GM18505 (cell line): Measurements from ENCODE around the gene SLCO2B1.

Experiments used
- ATAC-seq: cut with Tn5 transposase; IDR thresholded peaks from one replicate; pipeline ENCODE4 v1.9.1; 2021; ENCODE audit not compliant: unreplicated experiment
- POLR2A ChIP-seq: IDR thresholded peaks from 4 replicates; pipeline ENCODE4 v1.6.1; 2011; ENCODE audit warnings: borderline replicate concordance; ENCODE audit not compliant: insufficient read depth, insufficient read length; ENCODE audit errors: extremely low read depth

The SLCO2B1 gene

DNA sequence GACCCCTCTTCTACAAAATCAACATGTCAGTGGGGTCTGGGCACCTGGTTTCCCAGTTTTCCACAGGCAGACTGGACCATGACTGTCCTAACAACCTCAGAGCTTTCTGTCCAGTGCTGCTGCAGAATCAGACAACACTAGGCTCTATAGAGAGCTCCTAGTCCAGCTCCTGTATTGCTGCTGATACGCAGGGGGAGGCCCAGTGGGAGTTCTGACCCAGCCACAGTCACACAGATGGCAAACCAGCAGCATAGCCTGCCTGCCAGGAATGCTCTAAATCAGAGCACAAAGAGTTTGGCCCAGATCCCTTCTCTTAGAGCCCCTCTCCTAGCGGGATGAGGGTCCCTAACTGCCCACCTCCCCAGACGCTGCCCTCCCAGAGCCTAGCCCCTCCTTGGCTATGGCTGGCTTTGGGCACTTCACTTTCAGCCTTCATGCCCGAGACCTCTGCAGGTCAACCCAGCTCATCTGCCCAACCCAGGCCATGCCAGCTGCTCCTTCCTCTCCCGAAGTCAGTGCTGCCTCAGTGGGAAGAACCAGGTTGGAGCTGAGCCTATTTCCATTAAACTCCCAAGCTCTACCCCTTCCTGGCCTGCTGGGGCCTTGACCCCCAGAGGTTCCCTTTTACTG lies 15.8 kb upstream of the SLCO2B1 start:
- no peak for TF ChIP-seq POLR2A
- ATAC-seq: no peak

DNA sequence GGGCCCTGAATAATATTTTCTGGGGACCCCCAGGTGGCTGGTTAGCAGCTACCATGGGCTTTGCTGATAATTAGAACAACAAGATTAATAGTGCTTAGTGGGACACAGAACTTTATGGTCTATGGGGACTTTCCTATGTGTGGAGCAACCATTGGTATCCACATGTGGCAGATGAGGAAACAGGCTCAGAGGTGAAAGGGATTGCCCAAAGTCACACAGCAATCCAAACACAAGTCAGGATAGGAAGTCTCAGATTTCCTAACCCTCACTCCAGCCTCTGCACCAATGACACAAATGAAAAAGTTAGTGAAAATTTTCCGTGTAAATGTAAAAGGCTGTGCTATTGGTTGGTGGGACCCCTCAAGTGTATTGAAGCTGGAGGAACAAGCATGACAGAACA lies 15.3 kb upstream of the SLCO2B1 start:
- no peak for ATAC-seq
- TF ChIP-seq POLR2A: no peak

DNA sequence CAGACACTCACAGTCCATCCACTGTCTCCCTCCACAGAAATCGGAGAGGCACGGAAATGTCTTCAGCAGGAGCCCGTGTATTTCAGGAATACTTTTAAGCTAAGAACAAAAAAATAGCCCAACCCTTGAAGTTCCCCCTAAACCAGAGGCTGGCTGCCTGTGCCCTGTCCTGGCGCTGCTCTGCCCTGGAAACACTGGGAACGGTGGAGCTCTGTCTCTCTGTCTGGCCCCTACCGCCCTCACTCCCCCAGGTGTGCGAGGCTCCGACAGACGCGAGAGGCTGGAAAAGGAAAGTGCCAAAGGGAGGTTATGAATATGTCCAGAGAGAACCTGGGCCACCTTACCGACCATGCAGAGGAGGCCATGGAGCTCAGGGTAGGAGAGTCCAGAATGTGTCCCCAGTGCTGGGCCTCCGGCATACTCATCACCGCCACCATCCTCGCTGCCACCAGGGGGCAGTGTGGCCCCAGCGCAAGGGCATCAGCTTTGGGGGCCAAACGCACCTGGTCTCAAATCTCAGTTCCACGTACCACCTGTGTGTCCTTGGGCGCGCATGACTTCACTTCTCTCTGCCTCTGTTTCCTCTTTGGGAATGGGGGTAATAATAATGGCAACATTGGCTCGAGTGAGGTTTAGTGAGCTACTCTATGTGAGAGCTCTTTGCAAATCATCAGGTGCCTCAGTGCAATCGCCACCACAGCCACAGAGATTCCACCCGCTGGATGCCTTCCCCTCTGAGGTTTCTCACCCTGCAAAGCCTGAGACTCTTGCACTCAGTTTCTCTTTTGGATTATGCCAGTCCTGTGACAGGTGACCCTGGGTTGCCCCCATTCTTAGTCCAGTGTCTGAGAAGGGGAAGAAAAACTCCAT lies 10.4 kb upstream of the SLCO2B1 start:
- ATAC-seq: no peak

DNA sequence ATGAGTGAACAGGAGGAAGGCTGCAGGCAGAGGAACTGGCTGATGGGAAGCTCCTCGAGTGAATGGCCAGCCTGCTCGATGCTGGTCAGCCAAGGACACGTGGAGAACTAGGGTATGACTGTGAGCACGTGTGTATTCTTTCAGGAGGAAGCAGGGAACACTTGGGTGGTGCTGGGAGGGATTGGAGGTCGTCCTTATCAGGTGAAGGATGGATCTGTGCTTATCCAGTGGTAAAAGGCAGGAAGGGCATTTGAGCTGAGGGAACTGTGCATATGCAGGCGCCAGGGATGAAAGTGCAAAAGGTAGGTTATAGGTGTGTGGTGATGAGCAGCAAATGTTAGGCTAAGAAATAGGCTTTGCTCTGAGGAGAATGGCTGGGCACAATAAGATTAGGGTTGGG lies 9.7 kb upstream of the SLCO2B1 start:
- no peak for ATAC-seq
- no peak for TF ChIP-seq POLR2A

More for the DNA sequence above, 10.4 kb upstream of the SLCO2B1 start:
- TF ChIP-seq POLR2A: no peak

DNA sequence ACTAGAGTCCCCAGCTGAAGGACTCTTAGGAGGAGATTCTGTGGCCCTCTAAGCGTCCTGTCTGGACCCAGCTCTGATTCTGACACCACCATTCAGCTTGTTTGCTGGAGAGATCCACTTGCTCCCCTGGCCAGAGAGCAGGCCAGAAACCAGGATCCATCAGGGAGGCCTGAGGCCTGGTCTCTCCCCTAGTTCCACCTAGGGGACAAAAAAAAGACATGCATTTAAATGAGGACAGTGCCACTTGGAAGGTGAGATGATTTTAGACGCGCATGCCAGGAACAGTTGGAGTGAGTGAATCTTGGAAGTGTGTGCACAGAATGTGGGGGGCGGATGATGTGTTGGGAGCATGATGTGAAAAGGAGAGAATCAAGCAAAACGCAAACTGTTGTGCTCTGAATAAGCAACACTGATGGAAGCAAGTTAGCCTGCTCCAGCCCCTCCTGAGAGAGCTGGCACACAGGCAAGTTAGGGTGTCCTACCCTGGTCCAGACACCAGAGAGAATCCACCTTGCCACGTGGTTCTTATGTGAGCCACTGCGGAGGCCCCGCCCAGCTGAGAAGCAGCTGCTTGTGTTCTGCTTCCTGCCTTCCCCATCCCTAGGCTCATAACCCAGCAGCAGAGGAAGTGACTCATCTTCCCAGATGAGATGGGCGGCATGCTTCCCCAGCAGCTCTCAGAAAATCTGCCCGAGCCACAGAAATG lies 8.0 kb upstream of the SLCO2B1 start:
- peak; percentile 57 for ATAC-seq
- no peak for TF ChIP-seq POLR2A

DNA sequence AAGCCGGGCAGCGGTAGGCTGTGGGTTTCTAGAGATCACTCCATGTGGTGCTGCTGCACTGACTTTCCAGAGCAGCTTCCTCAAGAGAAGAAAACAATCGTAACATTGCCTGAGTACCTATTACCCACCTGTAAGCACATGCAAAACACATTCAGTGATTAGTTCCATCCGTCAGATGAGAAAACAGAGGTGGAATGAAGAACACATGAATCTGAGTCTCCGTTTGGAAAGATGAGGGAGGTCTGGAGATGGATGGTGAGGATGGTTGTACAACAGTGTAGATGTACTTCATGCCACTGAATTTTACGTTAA lies 7.5 kb upstream of the SLCO2B1 start:
- no peak for TF ChIP-seq POLR2A
- ATAC-seq: no peak

DNA sequence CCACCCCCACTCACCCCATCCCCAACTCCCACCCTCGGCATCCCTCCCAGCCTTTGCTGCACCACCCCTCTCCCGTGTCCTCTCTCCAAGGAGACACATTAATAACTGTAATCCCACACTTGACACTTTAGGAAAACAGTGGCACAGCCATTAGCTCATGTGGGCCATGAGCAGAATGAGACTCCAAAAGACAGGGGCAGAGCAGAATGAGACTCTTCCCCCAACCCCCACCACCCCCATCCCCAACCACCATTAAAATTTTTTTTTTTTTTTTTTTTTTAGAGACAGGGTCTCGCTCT lies 6.2 kb upstream of the SLCO2B1 start:
- no peak for TF ChIP-seq POLR2A
- ATAC-seq: no peak

DNA sequence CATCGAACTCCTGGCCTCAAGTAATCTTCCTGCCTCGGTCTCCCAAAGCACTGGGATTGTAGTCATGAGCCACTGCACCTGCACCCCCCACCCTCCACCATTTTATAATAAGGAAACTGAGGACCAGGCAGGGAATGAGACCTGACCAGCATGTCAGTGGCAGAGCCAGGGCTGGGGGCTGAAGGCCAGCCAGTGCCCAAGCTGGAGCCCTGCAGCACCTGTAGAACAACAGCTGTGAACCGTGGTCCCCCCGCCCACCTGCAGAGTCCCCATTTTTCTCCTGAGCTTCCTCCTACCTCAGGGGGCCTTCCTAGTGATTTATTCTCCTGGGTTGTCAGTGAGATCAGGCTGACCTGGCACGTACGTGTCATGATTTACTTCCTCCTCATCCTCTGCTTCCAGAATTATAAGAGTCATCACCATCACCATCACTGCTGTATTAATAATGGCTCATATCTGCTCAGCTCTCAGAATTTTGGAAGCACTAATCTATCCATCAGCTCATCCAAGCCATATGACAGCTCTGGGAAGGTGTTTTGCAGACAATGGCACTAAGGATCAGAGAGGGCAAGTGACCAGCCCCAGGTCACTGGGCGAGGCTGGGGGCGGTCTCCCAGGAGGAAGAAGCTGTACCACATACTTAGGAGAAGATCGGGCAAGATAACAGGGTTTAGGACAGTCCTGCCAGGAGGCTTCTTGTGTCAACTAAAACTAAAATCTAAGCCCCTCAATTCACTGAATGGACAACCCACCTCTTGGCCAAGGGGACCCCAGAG lies 5.5 kb upstream of the SLCO2B1 start:
- no peak for ATAC-seq
- no peak for TF ChIP-seq POLR2A

DNA sequence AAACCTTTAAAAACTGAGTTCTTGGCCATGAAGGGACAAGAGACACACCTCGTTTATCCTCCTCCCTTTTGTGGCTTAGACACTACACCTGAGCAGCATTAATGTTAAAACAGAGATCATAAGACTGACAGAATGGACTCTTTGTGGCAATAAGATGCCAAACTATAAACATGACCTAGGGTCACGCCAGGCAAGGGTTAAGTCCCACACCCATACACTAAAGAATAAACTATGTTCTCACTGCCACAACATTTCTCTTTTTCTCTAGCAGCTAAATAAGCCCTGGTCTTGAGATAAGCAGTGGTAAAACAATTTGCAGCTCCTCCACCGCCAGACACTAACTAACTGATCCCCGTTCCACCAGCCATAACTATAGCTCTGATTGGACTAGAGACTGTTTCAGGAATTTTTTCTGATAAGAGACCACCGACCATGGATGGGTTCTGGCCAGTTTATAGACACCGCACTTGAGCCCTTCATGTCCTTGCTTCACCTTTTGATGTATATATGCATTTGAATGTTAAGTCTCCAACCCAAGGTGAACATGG lies 4.9 kb upstream of the SLCO2B1 start:
- no peak for TF ChIP-seq POLR2A
- no peak for ATAC-seq

DNA sequence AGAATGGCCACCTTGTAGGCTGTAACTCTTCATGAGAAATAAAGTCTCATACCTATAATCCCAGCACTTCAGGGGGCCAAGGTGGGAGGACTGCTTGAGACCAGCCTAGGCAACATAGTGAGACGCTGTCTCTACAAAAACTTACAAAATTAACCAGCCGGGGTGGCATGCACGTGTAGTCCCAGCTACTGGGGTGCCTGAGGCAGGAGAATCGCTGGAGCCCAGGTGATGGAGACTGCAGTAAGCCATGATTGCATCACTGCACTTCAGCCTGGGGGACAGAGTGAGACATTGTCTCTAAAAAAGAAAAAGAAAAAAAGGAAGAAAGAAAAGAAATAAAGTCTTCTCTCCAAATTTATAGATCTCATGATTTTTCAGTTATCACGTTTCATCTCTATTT lies 4.2 kb upstream of the SLCO2B1 start:
- TF ChIP-seq POLR2A: no peak
- no peak for ATAC-seq

DNA sequence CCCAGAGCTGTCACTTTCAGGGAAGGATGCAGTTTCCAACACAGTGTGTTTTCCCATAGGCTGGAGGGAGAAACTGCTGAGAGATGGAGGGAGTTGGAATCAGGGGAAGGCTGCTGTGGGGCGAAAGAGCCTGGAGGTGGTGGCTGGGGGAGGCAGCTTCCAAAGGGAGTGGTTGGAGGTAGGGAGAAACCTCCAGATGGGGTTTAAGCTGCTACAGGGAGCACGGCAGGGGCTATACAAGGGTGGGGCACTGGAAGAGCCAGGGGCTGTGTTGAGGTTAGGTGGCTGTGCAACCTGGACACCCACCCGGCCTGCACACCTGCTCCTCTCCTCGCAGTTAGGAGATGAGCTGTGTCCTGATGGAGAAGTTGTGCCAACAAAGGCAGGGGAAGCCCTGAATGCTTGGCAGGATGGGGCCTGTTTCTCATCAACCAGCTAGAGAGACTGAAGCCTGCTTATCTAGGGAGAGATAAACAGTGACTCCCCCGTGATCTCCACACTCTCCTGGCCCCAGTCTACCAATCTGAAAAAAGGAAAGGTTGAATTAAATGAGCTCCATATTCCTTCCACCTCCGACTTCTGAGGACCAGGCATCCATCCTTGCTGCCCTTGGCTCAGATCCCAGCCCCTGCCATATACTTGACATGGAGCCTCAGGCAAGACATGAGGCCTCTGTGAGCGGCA lies 3.6 kb upstream of the SLCO2B1 start:
- TF ChIP-seq POLR2A: no peak

DNA sequence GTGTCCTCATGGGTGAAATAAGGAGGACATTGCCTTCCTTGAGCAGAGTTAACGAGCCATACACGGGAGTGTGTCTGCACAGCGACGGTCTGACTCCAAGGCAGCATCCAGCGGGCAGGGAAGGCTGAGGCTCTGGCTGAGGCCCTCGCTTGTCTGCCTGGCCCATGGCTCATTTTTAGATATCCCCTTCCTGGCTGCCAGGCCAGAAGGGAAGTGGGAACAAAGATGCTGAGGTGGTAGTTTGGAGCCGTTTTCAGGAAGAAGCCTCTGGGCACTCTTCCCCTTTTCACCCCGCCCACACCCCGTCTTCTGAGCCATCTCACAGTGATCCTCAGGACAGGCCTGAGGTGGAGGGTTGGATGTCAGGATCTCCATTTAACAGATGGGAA lies 3.0 kb upstream of the SLCO2B1 start:
- no peak for ATAC-seq
- no peak for TF ChIP-seq POLR2A

More for the DNA sequence above, 3.6 kb upstream of the SLCO2B1 start:
- no peak for ATAC-seq
